Right ventricle myocardium superior (tissue), 1 donor: ENCODE results near the gene ANP32D. TPM values are rescaled to one million over a fixed set of nuclear protein-coding genes. Genes with fewer than 3 reads are reported as not detected.
"Not testable (repeated sequence)": the region's sequence is repeated elsewhere in the genome, so short reads cannot be mapped to it uniquely, and the experiment has no call there.

Experiments used
- ATAC-seq: fragments of 200-7000 bp; cut with Tn5 transposase; one replicate; pipeline ENCODE4 v1.9.1; 2020; ENCODE audit warnings: mild to moderate bottlenecking; ENCODE audit not compliant: poor library complexity
- DNase-seq: peaks from one replicate; pipeline ENCODE4 v3.0.0-alpha.2; 2020
- intact Hi-C: fragments of 100-400 bp; cut with DNase I; formaldehyde crosslinking; loops from one replicate; pipeline ENCODE4 v1.11.2; 2022
- total RNA-seq: library from RNA; stranded (reverse); fragmentation: NEBNext Ultra II Directional; extraction: Animal tissue kit (Norgen Biotek cat#: 25700); gene quantifications from one replicate; pipeline ENCODE4 v1.2.1, GENCODE V29; 2021
- donor health status: DM: no; HTN: yes; CAD: no; lungs with severe emphysema.

The ANP32D gene
- total RNA-seq, 1 donor from 2014 or later: not detected

GRCh38 chr12:48486679-48487078, 14.3 kb downstream of the ANP32D start:
- no peak for ATAC-seq
- intact Hi-C loops: no loop called here
- DNase-seq: no peak

GRCh38 chr12:48489012-48489411, 16.7 kb downstream of the ANP32D start:
- no peak for ATAC-seq
- no peak for DNase-seq
- intact Hi-C loops: no loop called here

GRCh38 chr12:48489456-48489855, 17.1 kb downstream of the ANP32D start:
- intact Hi-C loops, DNase-seq, ATAC-seq: not testable (repeated sequence)

- ATAC-seq, intact Hi-C loops, DNase-seq: not testable (repeated sequence)
Observed at GRCh38 chr12:48500281-48500680, 27.9 kb downstream of the ANP32D start.

- ATAC-seq, intact Hi-C loops, DNase-seq: not testable (repeated sequence)
Observed at GRCh38 chr12:48506836-48507235, 34.5 kb downstream of the ANP32D start.

- intact Hi-C loops: no loop called here
- DNase-seq: no peak
- no peak for ATAC-seq
Observed at GRCh38 chr12:48508987-48509386, 36.6 kb downstream of the ANP32D start.

- no peak for ATAC-seq
- intact Hi-C loops: no loop called here
- no peak for DNase-seq
Observed at GRCh38 chr12:48510111-48510510, 37.8 kb downstream of the ANP32D start.

GRCh38 chr12:48512855-48513254, 40.5 kb downstream of the ANP32D start:
- ATAC-seq: no peak
- no peak for DNase-seq
- intact Hi-C loops: no loop called here

GRCh38 chr12:48514728-48515127, 42.4 kb downstream of the ANP32D start:
- DNase-seq (no peak), ATAC-seq (no peak)
- intact Hi-C loops: no loop called here

- intact Hi-C loops: not testable (repeated sequence)
Observed at GRCh38 chr12:48520381-48520780, 48.0 kb downstream of the ANP32D start.

More at GRCh38 chr12:48520381-48520780, 48.0 kb downstream of the ANP32D start:
- not testable (repeated sequence) for ATAC-seq, DNase-seq

Other genes with a start within 250 kb of the ANP32D start
- 13.7 TPM for gene ZNF641, start 121.6 kb upstream of the ANP32D start, total RNA-seq
- gene C12orf54, start 9.9 kb downstream of the ANP32D start, total RNA-seq: not detected
- gene OR8S1, start 53.1 kb downstream of the ANP32D start, total RNA-seq: not detected
- not detected for gene LALBA, start 97.5 kb downstream of the ANP32D start, total RNA-seq
- gene KANSL2, start 209.7 kb downstream of the ANP32D start, total RNA-seq: 17.3 TPM
- gene CCNT1, start 244.1 kb downstream of the ANP32D start, total RNA-seq: 17.5 TPM